H54 (cell line): ENCODE measurements around the gene MNS1.
A peak's percentile ranks its signal among the peaks of the same experiment; 100 is the strongest.
"Not testable (repeated sequence)": the region's sequence is repeated elsewhere in the genome, so short reads cannot be mapped to it uniquely, and the experiment has no call there.

Experiments used
- DNase-seq: peaks from one replicate; pipeline ENCODE4 v3.0.0; 2011; ENCODE audit warnings: low spot score, mixed read lengths; ENCODE audit not compliant: insufficient read length
- FAIRE-seq: peaks from 3 replicates; lab custom pipeline; 2011; peaks lifted over from hg19 to GRCh38; lab: Jason Lieb, UNC
- POLR2A ChIP-seq: IDR thresholded peaks from 2 replicates; pipeline ENCODE4 v1.6.1; 2011; ENCODE audit warnings: low read depth, mild to moderate bottlenecking, low read length

MNS1 gene

GRCh38 chr15:56425276-56425675, 39.7 kb downstream of the MNS1 start:
- FAIRE-seq (no peak), DNase-seq (no peak)
- no peak for TF ChIP-seq POLR2A

DNA sequence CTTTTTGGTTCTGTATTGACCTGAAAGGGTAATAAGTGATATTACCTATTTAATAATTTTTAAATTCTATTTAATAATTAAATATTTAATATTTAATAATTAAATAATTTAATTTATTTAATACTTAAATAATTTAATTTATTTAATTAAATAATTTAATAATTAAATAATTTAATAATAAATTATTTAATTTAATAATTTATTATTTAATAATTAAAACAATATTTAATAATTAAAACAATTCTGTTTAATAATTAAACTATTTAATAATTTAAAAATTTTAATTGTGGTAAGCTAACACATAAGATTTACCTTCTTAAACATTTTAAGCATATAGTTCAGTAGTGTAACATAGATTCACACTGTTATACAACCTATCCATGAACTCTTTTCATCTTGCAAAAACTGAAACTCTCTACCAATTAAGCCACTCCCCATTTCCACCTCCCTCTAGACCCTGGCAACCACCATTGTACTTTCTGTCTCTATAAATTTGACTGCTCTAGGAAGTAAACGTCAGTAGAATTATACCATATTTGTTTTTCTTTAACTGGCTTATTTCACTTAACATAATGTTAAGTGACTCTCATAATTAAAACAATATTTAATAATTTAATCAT, 51.7 kb downstream of the MNS1 start:
- FAIRE-seq = peak; percentile 30
- not testable (repeated sequence) for DNase-seq

- TF ChIP-seq POLR2A = no peak
- DNase-seq (no peak), FAIRE-seq (no peak)
Observed at GRCh38 chr15:56411122-56411749, 53.7 kb downstream of the MNS1 start.

- no peak for DNase-seq
- FAIRE-seq = no peak
- no peak for TF ChIP-seq POLR2A
Observed at GRCh38 chr15:56410721-56411120, 54.2 kb downstream of the MNS1 start.

- DNase-seq, FAIRE-seq: not testable (repeated sequence)
Observed at GRCh38 chr15:56399209-56399608, 65.7 kb downstream of the MNS1 start.

GRCh38 chr15:56397325-56397724, 67.6 kb downstream of the MNS1 start:
- not testable (repeated sequence) for DNase-seq, FAIRE-seq

DNA sequence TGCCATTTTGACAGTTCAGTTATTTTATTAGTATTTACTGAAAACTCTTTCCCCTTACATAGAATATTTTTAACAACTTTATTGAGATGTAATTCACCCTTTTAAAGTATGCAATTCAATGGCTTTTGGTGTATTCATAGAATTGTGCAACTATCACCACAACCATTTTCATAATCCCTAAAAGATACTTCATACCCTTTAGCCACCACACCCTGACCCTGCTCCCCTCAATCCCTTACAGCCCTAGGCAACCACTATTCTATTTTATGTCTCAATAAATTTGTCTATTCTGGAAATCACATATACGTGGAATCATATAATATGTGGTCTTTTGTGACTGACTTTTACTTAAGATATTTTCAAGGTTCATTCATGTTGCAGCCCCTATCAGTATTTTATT, 70.0 kb downstream of the MNS1 start:
- no peak for TF ChIP-seq POLR2A
- FAIRE-seq = no peak
- DNase-seq = no peak

DNA sequence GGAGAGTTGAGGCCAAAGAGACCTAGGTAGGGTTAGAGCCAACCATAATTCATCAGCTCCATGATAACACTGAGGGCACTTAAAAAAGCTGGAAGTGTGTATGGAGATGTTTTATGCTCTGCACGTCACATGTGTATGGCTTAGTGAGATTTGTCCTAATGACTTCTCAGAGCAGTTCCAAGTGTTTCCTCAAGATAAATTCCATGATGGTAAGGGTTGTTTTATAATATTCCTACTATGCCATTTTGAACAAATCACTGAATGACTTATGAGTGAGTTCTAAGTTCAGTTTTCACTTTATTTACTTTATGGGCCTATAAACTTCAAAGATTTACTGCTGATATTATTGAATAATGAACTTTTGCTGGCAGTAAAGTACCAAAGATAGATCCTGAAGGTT, 71.7 kb downstream of the MNS1 start:
- no peak for TF ChIP-seq POLR2A
- FAIRE-seq = no peak
- DNase-seq = no peak

DNA sequence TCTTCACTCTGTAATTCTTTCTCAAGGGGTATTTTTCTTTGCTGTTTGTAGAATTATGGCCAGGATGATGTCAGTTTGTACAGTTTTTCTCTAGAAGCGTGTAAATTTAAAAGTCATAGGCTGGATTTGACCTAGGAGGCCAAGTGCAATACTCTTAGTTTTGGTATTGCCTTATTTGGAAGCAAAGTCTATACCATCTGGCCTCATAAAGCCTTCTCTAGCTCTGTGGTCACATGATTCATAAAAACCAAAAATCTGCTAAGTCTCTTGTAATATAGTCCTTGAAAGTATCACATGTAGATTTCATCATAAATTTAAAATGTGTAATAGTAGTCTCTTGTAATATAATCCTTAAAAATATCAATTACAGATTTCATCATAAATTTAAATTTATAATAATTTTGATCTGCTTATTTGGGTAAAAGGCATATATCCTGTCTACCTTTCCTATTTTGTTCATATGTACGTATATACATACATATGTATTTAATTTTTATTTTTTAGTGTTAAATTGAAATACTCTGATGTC, 74.1 kb downstream of the MNS1 start:
- DNase-seq = no peak
- FAIRE-seq = no peak
- no peak for TF ChIP-seq POLR2A

DNA sequence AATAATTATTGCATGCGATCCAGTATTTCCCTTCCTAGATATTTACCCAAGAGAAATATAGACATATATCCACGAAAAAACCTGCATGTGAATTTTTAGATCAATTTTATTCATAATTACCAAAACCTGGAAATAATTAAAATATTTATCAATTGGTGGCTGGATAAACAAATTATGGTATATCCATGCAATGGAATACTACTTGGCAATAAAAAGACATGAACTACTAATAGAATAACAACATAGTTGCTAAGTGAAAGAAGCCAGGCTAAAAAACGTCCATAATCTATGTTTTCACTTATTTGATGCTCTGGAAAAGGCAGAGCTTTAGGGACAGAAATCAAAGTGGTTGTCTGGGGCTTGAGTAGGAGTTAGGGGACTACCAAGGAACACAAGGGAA, 79.0 kb downstream of the MNS1 start:
- no peak for TF ChIP-seq POLR2A
- FAIRE-seq (no peak), DNase-seq (no peak)

- DNase-seq (no peak), FAIRE-seq (no peak)
- TF ChIP-seq POLR2A = no peak
Observed at GRCh38 chr15:56383010-56383409, 81.9 kb downstream of the MNS1 start.
